Hematopoietic multipotent progenitor cell (in vitro differentiated cells): ENCODE measurements around the gene P2RX7. TPM values are rescaled to one million over a fixed set of nuclear protein-coding genes. Genes with fewer than 3 reads are reported as not detected.
"Not testable (repeated sequence)": the region's sequence is repeated elsewhere in the genome, so short reads cannot be mapped to it uniquely, and the experiment has no call there.

Source experiments
- DNase-seq, 3 donors: peaks; one replicate each; pipeline ENCODE4 v3.0.0-alpha.2; 2011 to 2015; ENCODE audit warnings: low read depth in 2 of 3, low spot score in 2 of 3
- total RNA-seq: library from RNA; depleted of rRNA; stranded (reverse); fragments of >200 nt; gene quantifications from one replicate; pipeline ENCODE4 v1.2.3, GENCODE V29; 2012

The P2RX7 gene
- total RNA-seq, 1 donor, result 9.2 TPM

DNA sequence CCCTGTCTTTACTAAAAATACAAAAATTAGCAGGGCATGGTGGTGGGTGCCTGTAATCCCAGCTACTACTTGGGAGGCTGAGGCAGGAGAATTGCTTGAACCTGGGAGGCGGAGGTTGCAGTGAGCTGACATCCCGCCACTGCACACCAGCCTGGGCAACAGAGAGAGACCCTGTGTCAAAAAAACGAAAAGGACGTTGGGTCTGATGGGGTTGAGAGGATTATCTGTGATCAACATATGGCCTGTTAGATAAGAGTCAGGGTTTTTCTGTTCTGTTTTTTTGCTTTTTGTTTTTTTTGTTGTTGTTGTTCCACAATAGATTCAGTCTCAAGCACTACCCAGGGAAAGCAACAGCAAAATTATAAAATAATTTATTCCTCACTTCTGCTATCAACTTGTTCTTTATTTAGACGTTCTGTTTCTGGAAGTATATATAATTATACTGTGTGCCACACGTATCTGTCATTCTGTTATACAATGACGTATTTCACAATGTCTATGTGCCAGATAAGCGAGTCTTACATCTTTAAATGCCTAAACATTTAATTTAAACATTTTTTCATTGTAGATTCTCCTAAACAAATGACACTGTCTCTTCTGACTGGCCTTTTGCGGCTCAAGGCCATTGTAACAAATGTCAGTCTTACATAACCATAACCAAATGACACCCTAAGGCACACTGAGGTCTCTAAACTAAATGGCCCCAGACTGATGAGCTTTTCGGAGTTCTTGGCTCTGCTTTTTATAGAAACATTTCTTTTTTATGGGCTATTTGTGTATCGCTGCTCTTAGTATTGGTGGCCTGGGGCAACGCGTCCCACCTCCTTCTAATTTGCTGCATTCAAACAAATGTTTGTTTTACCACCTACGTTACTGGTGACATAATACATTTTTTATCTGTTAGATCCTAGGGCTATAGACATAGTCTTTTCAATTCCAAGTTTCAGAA, 70.0 kb downstream of the P2RX7 start:
- DNase-seq, result peak in 2 of 3 donors; percentile 51 to 71

DNA sequence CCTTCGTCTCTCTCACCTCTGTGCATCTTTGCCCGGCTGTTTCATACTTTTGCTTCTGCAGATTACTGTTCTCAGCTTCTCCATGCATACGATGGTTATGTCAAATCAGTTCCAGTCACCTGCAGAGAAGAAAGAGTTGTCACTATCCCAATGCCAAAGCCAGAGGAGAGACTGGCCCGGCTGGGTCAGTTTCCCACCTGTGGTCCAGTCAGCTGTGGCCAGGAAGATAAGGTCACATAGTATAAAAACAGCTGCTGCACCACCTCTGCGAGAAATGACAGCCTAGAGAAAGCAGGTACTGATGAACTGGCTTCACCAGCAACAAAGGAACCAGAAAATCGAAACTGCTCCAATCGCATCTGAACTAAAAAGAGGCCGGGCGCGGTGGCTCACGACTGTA, 70.8 kb downstream of the P2RX7 start:
- no peak for DNase-seq

DNA sequence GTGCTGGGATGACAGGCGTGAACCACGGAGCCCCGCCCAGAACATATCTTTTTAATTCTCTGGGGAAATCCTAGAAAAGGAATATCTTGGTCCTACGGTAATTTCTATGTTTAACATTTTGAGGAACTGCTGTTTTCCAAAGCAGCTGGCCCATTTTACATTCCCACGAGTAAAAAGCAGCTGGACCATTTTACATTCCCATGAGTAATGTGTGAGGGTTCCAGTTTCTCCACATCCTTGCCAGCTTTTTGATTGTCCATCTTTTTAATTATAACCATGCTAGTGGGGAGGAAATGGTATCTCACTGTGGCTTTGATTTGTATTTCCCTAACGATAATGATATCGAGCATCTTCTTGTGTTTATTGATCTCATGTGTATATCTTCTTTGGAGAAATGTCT, 72.8 kb downstream of the P2RX7 start:
- DNase-seq, result no peak

DNA sequence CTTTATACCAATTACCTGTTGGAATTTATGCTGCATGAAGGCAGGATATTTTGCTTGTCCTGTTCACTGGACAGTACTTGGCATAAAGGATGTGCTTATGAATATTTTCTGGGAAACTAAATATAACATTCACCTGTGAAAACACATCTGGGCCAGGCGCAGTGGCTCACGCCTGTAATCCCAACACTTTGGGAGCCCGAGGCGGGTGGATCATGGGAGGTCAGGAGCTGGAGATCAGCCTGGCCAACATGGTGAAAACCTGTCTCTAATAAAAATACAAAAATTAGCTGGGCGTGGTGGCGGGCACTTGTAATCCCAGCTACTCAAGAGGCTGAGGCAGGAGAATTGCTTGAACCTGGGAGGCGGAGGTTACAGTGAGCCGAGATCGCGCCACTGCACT, 75.9 kb downstream of the P2RX7 start:
- DNase-seq, result not testable (repeated sequence)

DNA sequence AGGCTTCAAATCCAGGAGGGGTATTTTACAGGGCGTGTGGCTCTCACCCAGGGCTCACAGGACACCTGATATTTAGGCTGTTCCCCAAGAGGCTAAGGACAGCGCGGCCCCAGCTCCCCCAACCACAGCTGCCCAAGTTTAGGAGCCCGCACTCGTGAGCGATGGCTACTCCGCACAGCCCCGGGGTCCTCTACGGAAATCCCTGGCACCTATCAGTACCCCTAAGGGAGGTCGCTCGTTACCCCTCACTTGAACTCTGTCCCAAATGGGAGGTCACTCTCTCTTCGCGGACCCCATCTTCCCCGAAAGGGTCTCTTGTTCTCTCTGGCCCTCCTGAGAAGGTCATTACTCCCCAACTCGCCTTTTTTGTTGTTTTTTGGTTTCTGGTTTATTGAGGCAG, 76.5 kb downstream of the P2RX7 start:
- DNase-seq, result no peak

DNA sequence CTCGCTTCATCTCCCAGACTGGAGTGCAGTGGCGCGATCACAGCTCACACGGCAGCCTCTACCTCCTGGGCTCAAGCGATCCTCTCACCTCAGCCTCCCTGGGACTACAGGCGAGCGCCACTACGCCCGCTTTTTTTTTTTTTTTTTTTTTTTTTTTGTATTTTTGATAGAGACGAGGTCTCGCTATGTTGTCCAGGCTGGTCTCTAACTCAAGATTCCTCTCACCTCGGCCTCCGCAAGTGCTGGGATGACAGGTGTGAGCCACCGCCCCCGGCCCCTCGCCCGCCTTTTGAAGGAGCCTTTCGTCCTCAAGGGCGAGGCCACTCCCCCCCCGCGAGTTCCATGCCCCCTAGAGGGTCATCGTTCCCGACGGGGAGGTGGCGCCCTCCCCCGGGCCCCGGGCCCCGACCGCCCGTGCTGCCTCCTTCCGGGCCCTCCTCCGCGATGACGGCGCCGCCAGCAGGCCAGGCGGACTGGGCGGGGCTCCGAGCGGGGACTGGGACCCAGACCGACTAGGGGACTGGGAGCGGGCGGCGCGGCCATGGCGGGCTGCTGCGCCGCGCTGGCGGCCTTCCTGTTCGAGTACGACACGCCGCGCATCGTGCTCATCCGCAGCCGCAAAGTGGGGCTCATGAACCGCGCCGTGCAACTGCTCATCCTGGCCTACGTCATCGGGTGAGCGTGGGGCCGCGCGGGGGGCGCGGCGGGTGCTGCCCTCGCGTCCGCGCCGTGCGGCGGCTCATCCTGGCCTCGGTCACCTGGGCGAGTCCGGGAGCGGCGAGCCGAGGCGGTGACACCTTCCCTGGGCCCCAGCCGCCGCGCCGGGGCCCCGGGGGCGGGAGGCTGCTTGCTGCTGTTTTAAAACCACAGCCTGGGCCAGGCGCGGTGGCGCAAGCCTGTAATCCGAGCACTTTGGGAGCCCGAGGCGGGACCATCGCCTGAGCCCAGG, 77.2 kb downstream of the P2RX7 start, which contains the start of gene P2RX4:
P2RX4 (plus strand) TSS at position 506 of the 949 bp plus-strand sequence; CDS start at position 542, 36 bp downstream.
- DNase-seq, result peak; percentile 73 to 92 (median 91)

DNA sequence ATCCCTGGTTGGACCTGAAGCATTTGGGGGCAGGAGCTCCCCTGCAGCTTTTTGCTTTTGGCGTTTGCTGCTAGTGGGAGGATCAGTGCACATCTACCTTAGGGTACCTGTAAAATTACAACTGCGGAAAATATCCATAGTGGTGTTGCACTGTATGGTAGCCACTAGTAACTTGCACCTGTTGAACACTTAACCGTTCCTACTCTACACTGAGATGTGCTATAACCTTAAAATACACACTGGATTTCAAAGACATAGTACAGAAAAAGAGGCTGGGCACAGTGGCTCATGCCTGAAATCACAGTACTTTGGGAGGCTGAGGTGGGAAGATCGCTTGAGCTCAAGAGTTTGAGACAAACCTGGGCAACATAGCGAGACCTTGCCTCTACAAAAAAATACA, 80.2 kb downstream of the P2RX7 start:
- DNase-seq, result no peak

DNA sequence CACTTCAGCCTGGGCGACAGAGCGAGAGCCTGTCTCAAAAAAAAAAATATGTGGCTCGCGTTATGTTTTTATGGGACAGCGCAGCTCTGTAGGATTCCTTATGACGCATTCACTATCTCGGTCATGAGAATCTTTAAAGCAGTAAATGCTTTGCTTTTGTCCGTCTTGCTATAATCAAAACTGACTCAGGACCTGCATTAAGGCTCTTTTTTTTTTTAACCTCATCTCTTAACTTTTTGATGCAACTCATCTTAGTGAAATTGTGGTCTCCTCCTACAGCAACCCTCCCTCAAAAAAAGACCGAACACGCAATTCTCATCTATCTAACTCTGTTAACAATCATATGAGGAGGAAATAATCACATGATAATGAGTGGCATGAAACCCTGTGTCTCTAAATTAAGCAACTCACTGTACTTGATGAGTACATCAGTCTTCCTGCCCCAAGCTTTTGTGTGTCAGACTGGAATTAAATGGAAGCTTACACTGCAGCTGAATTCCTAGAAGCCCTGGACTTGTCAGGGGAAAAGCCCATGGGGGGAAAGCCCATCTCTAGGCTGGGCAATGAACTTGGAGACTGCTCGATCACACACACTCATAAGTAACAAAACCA, 81.6 kb downstream of the P2RX7 start:
- DNase-seq, result no peak

DNA sequence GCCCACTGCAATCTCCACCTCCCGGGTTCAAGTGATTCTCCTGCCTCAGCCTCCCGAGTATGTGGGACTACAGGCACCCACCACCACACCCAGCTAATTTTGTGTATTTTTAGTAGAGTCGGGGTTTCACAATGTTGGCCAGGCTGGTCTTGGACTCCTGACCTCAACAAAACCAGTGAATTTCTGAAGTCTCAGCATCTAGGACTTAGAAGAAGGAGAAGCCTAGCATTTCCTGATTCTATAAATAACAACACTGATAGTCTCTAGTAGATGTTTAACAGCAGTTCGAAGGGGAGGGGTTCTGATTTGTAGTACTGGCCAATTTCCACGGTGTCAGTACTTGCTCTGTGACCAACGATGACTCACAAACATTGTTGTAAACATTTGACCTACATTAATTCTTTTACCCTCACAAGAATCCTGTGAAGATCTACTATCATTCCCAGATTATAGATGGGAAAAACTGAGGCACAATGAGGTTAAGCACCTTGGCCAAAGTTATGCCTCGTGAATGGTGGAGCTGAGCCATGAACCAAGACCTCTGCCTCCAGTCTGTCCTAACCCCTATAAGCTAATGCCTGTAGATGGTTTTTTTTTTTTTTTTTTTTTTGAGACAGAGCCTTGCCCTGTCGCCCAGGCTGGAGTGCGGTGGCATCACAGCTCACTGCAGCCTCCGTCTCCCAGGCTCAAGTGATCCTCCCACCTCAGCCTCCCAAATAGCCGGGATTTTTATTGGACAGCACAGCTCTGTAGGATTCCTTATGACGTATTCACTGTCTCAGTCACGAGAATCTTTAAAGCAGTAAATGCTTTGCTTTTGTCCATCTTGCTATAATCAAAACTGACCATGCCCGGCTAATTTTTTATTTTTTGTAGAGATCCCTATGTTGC, 82.4 kb downstream of the P2RX7 start:
- no peak for DNase-seq

DNA sequence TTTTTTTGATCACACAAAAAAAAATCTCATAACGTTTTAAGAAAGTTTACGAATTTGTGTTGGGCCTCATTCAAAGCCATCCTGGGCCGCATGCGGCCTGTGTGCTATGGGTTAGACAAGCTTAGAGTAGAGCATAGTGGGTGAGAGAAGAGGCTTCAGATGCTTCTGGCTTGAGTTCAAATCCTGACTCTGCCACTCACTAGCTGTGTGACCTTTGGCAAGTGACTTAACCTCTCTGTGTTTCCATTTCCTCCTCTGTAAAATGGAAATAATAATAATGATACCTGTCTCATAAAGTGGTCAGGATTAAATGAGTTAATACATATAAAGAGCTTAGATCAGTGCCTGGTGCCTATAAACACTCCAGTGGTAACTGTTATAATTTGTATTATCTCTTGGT, 83.4 kb downstream of the P2RX7 start:
- DNase-seq, result no peak

DNA sequence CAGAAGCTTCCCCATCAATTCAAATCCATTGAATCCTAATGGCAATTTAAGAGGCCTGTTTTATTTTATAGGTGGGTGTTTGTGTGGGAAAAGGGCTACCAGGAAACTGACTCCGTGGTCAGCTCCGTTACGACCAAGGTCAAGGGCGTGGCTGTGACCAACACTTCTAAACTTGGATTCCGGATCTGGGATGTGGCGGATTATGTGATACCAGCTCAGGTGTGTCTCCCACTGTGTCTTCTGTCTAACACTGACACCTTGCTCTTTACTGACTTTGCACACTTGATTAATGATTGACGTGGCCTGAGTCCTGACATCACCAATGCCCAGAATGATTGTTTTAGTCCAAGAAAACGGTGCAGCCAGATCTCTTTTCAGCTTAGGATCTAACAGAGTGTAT, 84.4 kb downstream of the P2RX7 start:
- no peak for DNase-seq

DNA sequence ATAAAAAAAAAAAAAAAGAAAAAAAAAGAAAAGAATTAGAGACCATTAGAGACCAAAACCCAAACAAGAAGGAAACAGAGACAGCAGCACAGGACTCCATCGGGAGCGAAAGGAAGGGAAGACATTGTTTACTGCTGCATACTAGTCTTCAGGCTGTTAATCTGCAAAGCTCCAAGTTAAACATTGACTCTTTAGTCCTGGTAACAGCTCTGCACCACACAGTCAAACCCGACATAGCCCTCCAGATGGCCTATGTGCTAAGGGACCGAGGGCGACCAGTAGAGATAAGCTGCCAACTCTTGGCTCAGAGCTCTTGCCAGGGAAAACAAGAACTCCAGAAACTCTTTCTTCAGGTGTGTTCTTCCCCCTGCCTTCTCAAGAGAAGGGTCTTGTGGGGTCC, 85.1 kb downstream of the P2RX7 start:
- no peak for DNase-seq

DNA sequence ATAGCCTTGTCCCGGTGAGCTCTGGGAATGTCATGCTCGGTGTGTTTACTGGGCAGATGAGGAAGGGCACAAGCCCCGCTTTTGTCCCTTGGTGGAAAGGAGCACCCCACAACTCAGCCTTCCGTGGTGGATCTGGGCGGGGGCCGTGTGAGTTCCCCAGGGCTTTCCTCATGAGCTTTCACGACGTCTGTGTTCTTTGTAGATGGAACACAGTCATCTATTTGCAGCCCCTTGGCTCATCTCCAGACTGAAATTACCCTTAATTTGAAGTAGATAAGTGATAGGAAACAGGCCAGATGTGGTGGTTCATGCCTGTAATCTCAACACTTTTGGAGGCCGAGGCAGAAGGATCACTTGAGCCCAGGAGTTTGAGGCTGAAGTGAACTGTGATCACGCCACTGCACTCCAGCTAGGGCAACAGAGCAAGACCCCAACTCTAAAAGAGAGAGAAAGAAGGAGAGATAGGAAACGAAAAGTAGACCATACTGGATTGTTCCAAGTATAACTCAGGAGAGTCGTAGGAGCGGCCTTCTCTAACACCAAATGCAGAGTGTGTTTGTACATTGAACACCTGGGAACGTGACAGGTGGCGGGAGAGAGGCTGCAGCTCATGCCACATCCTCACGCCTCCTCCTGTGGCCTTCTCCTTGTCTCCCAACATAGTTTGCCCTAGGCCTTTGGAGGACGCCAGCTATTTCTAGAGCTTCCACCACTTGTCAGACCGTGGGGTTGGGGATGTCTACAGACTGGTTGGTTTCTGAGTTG, 86.1 kb downstream of the P2RX7 start:
- DNase-seq, result no peak

DNA sequence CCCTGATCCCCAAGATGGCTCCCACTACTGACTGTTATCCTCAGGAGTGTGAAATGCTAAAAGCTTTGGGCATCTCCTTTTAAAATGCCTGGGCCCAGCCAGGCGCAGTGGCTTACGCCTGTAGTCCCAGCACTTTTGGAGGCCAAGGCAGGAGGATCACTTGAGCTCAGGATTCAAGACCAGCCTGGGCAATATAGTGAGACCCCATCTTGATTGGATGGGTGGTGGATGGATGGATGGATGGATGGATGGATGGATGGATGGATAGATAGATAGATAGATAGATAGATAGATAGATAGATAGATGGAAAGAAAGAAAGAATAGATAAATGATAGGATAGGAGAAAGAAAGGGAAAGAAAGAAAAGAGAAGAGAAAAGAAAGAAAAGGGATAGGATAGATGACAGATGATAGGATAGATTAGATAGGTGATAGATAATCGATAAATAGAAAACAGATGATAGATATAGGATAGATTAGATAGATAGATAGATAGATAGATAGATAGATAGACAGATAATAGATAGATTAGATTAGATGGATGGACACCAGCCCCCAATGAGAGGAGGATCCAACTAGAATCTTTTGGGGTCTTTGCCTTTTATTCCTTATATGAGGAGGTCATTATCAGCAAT, 86.8 kb downstream of the P2RX7 start:
- DNase-seq, result no peak

DNA sequence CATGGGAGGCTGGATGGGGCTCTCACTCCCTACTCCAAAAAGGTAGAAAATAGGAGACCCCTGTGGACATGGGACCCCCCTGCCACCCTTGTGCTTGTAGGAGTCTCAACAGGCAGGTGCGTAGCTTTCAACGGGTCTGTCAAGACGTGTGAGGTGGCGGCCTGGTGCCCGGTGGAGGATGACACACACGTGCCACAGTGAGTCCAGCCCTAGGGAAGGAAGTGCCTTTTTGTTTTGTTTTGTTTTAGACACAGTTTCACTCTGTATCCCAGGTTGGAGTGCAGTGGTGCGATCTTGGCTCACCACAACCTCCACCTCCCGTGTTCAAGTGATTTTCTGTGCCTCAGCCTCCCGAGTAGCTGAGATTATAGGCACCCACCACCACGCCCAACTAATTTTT, 90.2 kb downstream of the P2RX7 start:
- DNase-seq, result no peak

DNA sequence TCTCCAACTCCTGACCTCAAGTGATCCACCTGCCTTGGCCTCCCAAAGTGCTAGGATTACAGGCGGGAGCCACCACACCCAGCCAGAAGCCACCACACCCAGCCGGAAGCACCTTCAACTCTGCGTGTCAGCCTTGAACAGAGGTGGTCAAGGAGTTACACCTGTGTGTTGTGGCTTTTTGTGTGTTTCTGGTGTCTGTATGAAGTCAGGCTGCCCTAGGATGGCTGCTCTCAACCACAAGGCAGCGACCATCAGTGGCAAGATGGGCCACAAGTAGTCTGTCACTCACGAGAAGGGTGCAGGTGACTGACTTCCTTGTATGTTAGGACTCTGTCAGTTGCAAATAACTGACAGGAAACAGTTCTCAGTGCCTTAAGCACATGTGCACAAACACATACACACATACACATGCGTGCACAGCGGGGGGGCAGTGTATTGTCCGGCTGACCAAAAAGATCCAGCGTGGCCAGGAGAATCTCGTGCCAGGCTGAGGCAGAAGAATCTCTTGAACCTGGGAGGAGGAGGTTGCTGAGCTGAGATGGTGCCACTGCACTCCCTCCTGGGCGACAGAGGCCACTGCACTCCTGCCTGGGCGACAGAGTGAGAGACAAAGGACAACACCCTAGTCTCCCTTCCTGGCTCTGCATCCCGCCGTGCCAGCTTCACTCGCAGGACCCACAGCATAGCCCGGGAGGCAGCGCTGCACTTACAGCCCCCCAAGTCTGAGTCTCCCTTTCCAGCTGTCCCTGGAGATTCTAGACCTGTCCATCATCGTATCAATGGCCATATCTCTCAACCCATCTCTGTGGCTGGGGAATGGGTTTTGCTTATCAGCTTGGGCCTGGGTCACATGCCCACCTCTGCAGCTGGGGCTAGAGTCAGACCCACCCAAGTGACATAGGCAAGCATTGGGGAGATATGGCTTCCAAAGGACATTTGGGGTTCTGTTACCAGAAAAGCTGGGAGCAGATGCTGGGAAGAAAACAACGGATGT, 90.9 kb downstream of the P2RX7 start:
- peak in 1 of 3 donors; percentile 62 for DNase-seq

DNA sequence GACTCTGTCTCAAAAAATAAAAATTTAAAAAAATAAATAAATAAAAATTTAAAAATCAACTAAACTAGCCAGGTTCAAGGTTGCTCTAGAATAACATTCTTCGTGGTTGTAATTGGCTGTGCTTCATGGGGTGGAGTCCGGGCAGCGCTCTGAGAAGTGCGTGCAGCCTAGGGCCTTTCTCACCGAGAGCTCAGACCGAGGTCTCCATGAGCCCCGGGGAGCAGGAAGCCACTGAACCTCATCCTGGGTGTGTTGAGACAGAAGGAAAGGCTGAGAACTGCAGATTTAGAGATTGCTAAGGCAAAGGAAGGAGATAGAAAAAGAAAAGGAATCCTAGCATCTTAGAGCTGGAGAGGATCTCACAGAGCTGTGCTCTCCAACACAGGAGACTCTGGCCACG, 91.9 kb downstream of the P2RX7 start:
- DNase-seq, result no peak
